H9 (cell line): ENCODE data around the gene VAV3. TPM values are rescaled to one million over a fixed set of nuclear protein-coding genes. Genes with fewer than 3 reads are reported as not detected.

Experiments used
- DNase-seq: peaks from one replicate; pipeline ENCODE4 v3.0.0-alpha.2; 2017
- H2AFZ ChIP-seq: one replicate; pipeline ENCODE4 v1.6.1; 2013; ENCODE audit warnings: mild to moderate bottlenecking, low read length, control low read depth, moderate library complexity
- H2AK5ac ChIP-seq: 2 replicates; pipeline ENCODE4 v1.6.1; 2013; ENCODE audit warnings: low read length, control low read depth, mixed read lengths; ENCODE audit not compliant: insufficient read length
- H2BK120ac ChIP-seq: one replicate; pipeline ENCODE4 v1.6.1; 2013; ENCODE audit warnings: low read depth, mild to moderate bottlenecking, low read length, control low read depth, inconsistent platforms; ENCODE audit not compliant: poor library complexity, severe bottlenecking
- H2BK12ac ChIP-seq: 2 replicates; pipeline ENCODE4 v1.6.1; 2013; ENCODE audit warnings: low read length, control low read depth, mixed read lengths, low read depth; ENCODE audit not compliant: insufficient read length
- H2BK15ac ChIP-seq: 2 replicates; pipeline ENCODE4 v1.6.1; 2013; ENCODE audit warnings: low read depth, low read length, control low read depth
- H2BK20ac ChIP-seq: one replicate; pipeline ENCODE4 v1.6.1; 2013; ENCODE audit warnings: low read depth, mild to moderate bottlenecking, low read length, control low read depth, inconsistent platforms; ENCODE audit not compliant: poor library complexity, severe bottlenecking
- H2BK5ac ChIP-seq: 2 replicates; pipeline ENCODE4 v1.6.1; 2013; ENCODE audit warnings: low read length, control low read depth, mixed read lengths; ENCODE audit not compliant: insufficient read length
- H3K14ac ChIP-seq: 2 replicates; pipeline ENCODE4 v1.6.1; 2013; ENCODE audit warnings: low read length, control low read depth; ENCODE audit not compliant: insufficient read depth
- H3K18ac ChIP-seq: 2 replicates; pipeline ENCODE4 v1.6.1; 2013; ENCODE audit warnings: low read depth, mild to moderate bottlenecking, mixed read lengths, low read length, control low read depth; ENCODE audit not compliant: insufficient read length
- H3K23ac ChIP-seq: 2 replicates; pipeline ENCODE4 v1.6.1; 2013; ENCODE audit warnings: low read length, control low read depth, mixed read lengths, low read depth; ENCODE audit not compliant: insufficient read length
- H3K23me2 ChIP-seq: 2 replicates; pipeline ENCODE4 v1.6.1; 2013; ENCODE audit warnings: low read depth, mild to moderate bottlenecking, mixed read lengths, low read length, control low read depth; ENCODE audit not compliant: insufficient read length, poor library complexity, severe bottlenecking
- H3K27ac ChIP-seq: 2 replicates; pipeline ENCODE4 v1.5.1; 2013; ENCODE audit warnings: low read length, control low read depth, mixed read lengths, low read depth; ENCODE audit not compliant: insufficient read length
- H3K27me3 ChIP-seq: 2 replicates; pipeline ENCODE4 v1.6.1; 2013; ENCODE audit warnings: low read length, control low read depth, inconsistent platforms; ENCODE audit not compliant: insufficient read depth
- H3K4ac ChIP-seq: 2 replicates; pipeline ENCODE4 v1.6.1; 2013; ENCODE audit warnings: low read depth, mild to moderate bottlenecking, control low read depth, inconsistent platforms, low read length, moderate library complexity
- H3K4me1 ChIP-seq: 2 replicates; pipeline ENCODE4 v1.6.1; 2013; ENCODE audit warnings: low read length, control low read depth, inconsistent platforms; ENCODE audit not compliant: insufficient read depth
- H3K4me2 ChIP-seq: 2 replicates; pipeline ENCODE4 v1.6.1; 2013; ENCODE audit warnings: low read length, control low read depth, mixed read lengths; ENCODE audit not compliant: insufficient read length, insufficient read depth
- H3K56ac ChIP-seq: 2 replicates; pipeline ENCODE4 v1.6.1; 2013; ENCODE audit warnings: low read depth, mild to moderate bottlenecking, mixed read lengths, low read length, control low read depth; ENCODE audit not compliant: insufficient read length
- H3K79me1 ChIP-seq: 2 replicates; pipeline ENCODE4 v1.6.1; 2013; ENCODE audit warnings: low read depth, mild to moderate bottlenecking, moderate library complexity, low read length, control low read depth, inconsistent platforms; ENCODE audit not compliant: insufficient read depth, poor library complexity, severe bottlenecking
- H3K79me2 ChIP-seq: 2 replicates; pipeline ENCODE4 v1.6.1; 2013; ENCODE audit warnings: low read length, control low read depth, inconsistent platforms; ENCODE audit not compliant: insufficient read depth
- H3K9ac ChIP-seq: 2 replicates; pipeline ENCODE4 v1.6.1; 2013; ENCODE audit warnings: low read length, control low read depth, mixed read lengths; ENCODE audit not compliant: insufficient read length; ENCODE audit errors: extremely low read depth
- H3K9me3 ChIP-seq: one replicate; pipeline ENCODE4 v1.6.1; 2013; ENCODE audit warnings: low read depth, low read length, inconsistent platforms; ENCODE audit not compliant: control insufficient read depth
- H3T11ph ChIP-seq: one replicate; pipeline ENCODE4 v1.6.1; 2013; ENCODE audit warnings: mild to moderate bottlenecking, low read length, control low read depth, inconsistent platforms
- H4K20me1 ChIP-seq: one replicate; pipeline ENCODE4 v1.6.1; 2013; ENCODE audit not compliant: control insufficient read depth, insufficient read length, insufficient read depth
- H4K5ac ChIP-seq: 2 replicates; pipeline ENCODE4 v1.6.1; 2013; ENCODE audit warnings: low read depth, mild to moderate bottlenecking, mixed read lengths, low read length, control low read depth; ENCODE audit not compliant: insufficient read length
- H4K8ac ChIP-seq: replicated peaks from 2 replicates; pipeline ENCODE4 v1.6.1; 2013; ENCODE audit warnings: low read length, control low read depth, mixed read lengths, low read depth; ENCODE audit not compliant: insufficient read length
- H4K91ac ChIP-seq: 2 replicates; pipeline ENCODE4 v1.6.1; 2013; ENCODE audit warnings: low read depth, mild to moderate bottlenecking, moderate library complexity, mixed read lengths, low read length, control low read depth; ENCODE audit not compliant: insufficient read length
- H3K27ac Mint-ChIP-seq, 3 experiments: 2 replicates in 2 of 3; 3 replicates in 1 of 3; pipeline ENCODE4 v1.8.0; 2020 to 2021; ENCODE audit warnings: mixed read lengths in 3 of 3, mild to moderate bottlenecking in 1 of 3, moderate library complexity in 1 of 3
- H3K27me3 Mint-ChIP-seq: 2 replicates; pipeline ENCODE4 v1.8.0; 2021; ENCODE audit warnings: low read depth, mild to moderate bottlenecking, moderate library complexity, mixed read lengths
- H3K36me3 Mint-ChIP-seq, 3 experiments: 2 replicates in 2 of 3; 3 replicates in 1 of 3; pipeline ENCODE4 v1.8.0; 2020 to 2021; ENCODE audit warnings: low read depth in 3 of 3, mixed read lengths in 3 of 3; ENCODE audit not compliant: insufficient read depth in 1 of 3
- H3K4me1 Mint-ChIP-seq, 2 experiments: 2 replicates each; pipeline ENCODE4 v1.8.0; 2020; ENCODE audit warnings: mixed read lengths in 2 of 2
- H3K4me3 Mint-ChIP-seq, 2 experiments: 2 replicates in 1 of 2; 3 replicates in 1 of 2; pipeline ENCODE4 v1.8.0; 2020 to 2021; ENCODE audit warnings: mild to moderate bottlenecking in 2 of 2, mixed read lengths in 2 of 2, moderate library complexity in 1 of 2
- H3K9me3 Mint-ChIP-seq, 2 experiments: 2 replicates in 1 of 2; 3 replicates in 1 of 2; pipeline ENCODE4 v1.8.0; 2020; ENCODE audit warnings: mild to moderate bottlenecking in 2 of 2, mixed read lengths in 2 of 2, moderate library complexity in 1 of 2
- WGBS: extraction: QIAGEN DNeasy Blood & Tissue Kit; methylation state at CpG from one replicate; pipeline ENCODE4 v1.1.7; 2013; ENCODE audit warnings: missing lambda C conversion rate, low lambda C conversion rate, mixed read lengths; ENCODE audit not compliant: insufficient read length; ENCODE audit errors: extremely low coverage; 5-methylcytosine and 5-hydroxymethylcytosine counted together
- total RNA-seq: library from RNA; stranded (reverse); gene quantifications from 2 replicates; pipeline ENCODE4 v1.2.1, GENCODE V29; 2021
- TF ChIP-seq, protein P1 (sequence below): fragments of 200-600 bp; sonication (generic); conservative IDR thresholded peaks from 3 replicates; pipeline ENCODE4 v1.8.0; 2021; ENCODE audit warnings: antibody characterized with exemption, mild to moderate bottlenecking

VAV3 gene
- total RNA-seq, 1 experiment from 2014 or later: 5.1 TPM

DNA sequence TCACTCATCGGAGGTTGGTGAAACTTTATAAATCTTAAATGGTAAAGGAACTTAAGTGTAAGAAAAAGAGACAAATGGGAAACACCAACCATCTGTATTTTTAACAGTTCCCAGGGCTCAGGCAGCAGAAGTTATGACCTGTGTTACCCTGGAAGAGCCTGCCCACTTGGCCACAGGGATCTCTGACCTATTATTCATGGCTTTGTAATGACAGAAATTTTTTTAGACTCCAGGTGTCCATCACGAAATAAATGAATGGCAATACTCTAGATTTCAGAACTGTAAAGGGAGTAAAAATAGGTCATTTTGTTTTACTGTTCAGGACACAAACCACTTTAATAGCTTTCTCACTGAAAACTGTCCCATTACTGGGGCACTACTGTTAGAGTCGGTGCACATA is 389.8 kb downstream of the VAV3 start:
- no peak overlapping the region for H4K91ac ChIP-seq
- no peak overlapping the region for H2BK15ac ChIP-seq
- no peak overlapping the region for H3K18ac ChIP-seq
- Mint-ChIP-seq H3K4me1 (no peaks in the 10 kb centered on the region), H3K4me3 (no peak overlapping the region), H3K9me3 (no peaks in the 10 kb centered on the region), H3K27me3 (no peaks in the 10 kb centered on the region), H3K27ac (no peak overlapping the region), H3K36me3 (no peaks in the 10 kb centered on the region)
- no peak overlapping the region for H2BK5ac ChIP-seq
- no peak overlapping the region for H4K8ac ChIP-seq
- no peak overlapping the region for H2AFZ ChIP-seq
- H2BK20ac ChIP-seq: no peak overlapping the region
- H4K20me1 ChIP-seq: no peaks in the 10 kb centered on the region
- H2AK5ac ChIP-seq: no peak overlapping the region
- no peak overlapping the region for H2BK12ac ChIP-seq
- no peak overlapping the region for H3K9ac ChIP-seq
- no peaks in the 10 kb centered on the region for H3K9me3 ChIP-seq
- WGBS: no CpG with 5 or more reads among the region's 3 CpGs
- H3K27ac ChIP-seq: no peak overlapping the region
- H3T11ph ChIP-seq: no peak overlapping the region
- H3K79me1 ChIP-seq: no peaks in the 10 kb centered on the region
- H3K56ac ChIP-seq: no peak overlapping the region
- H3K4me1 ChIP-seq: no peaks in the 10 kb centered on the region
- no peaks in the 10 kb centered on the region for H3K79me2 ChIP-seq
- no peaks in the 10 kb centered on the region for H3K23me2 ChIP-seq
- TF ChIP-seq, protein P1, sequence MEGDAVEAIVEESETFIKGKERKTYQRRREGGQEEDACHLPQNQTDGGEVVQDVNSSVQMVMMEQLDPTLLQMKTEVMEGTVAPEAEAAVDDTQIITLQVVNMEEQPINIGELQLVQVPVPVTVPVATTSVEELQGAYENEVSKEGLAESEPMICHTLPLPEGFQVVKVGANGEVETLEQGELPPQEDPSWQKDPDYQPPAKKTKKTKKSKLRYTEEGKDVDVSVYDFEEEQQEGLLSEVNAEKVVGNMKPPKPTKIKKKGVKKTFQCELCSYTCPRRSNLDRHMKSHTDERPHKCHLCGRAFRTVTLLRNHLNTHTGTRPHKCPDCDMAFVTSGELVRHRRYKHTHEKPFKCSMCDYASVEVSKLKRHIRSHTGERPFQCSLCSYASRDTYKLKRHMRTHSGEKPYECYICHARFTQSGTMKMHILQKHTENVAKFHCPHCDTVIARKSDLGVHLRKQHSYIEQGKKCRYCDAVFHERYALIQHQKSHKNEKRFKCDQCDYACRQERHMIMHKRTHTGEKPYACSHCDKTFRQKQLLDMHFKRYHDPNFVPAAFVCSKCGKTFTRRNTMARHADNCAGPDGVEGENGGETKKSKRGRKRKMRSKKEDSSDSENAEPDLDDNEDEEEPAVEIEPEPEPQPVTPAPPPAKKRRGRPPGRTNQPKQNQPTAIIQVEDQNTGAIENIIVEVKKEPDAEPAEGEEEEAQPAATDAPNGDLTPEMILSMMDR: no peak
- H3K4ac ChIP-seq: no peak overlapping the region
- H3K14ac ChIP-seq: no peak overlapping the region
- no peak overlapping the region for H2BK120ac ChIP-seq
- no peak for DNase-seq
- no peak overlapping the region for H3K4me2 ChIP-seq
- H3K27me3 ChIP-seq: no peaks in the 10 kb centered on the region
- no peak overlapping the region for H4K5ac ChIP-seq
- no peak overlapping the region for H3K23ac ChIP-seq
